OCI-LY7 (cell line): ENCODE measurements around the gene GNB1L. TPM values are rescaled to one million over a fixed set of nuclear protein-coding genes. Genes with fewer than 3 reads are reported as not detected.

Experiments
- BruUV-seq: library from RNA; stranded (reverse); fragments of 400-500 nt; replicated peaks from 2 replicates; lab custom pipeline; 2021; lab: Mats Ljungman, UMichigan
- CTCF ChIA-PET: fragments of 300-600 bp; sonication (Branson Sonifier 250); formaldehyde crosslinking; loops from one replicate; lab custom pipeline; 2022; ENCODE audit warnings: antibody characterized with exemption; ENCODE audit not compliant: unreplicated experiment; lab: Charles Lee
- POLR2A ChIA-PET: fragments of 300-600 bp; sonication (Branson Sonifier 250); formaldehyde crosslinking; loops from one replicate; lab custom pipeline; 2022; ENCODE audit warnings: antibody characterized with exemption; lab: Charles Lee
- DNase-seq: peaks from one replicate; pipeline ENCODE4 v3.0.0-alpha.2; 2015; ENCODE audit warnings: low spot score
- H2AFZ ChIP-seq: fragments of 200-600 bp; sonication (generic), shearing (Covaris generic); 2 replicates; pipeline ENCODE4 v1.6.1; 2014; ENCODE audit warnings: mild to moderate bottlenecking, antibody characterized with exemption, low read length, moderate library complexity
- H3K27ac ChIP-seq: fragments of 200-600 bp; sonication (generic); 2 replicates; pipeline ENCODE4 v1.5.1; 2014; ENCODE audit warnings: mixed run types, low read depth, mild to moderate bottlenecking, moderate library complexity, low read length, inconsistent platforms; ENCODE audit not compliant: poor library complexity, severe bottlenecking
- H3K36me3 ChIP-seq: fragments of 200-600 bp; sonication (generic); 2 replicates; pipeline ENCODE4 v1.6.1; 2014; ENCODE audit warnings: mild to moderate bottlenecking, antibody characterized with exemption, low read length, moderate library complexity, mixed read lengths; ENCODE audit not compliant: insufficient read depth
- H3K4me1 ChIP-seq: fragments of 200-600 bp; sonication (generic); 2 replicates; pipeline ENCODE4 v1.5.1; 2014; ENCODE audit warnings: mild to moderate bottlenecking, low read length; ENCODE audit not compliant: insufficient read depth, poor library complexity, severe bottlenecking
- H3K4me2 ChIP-seq: fragments of 200-600 bp; sonication (generic); 2 replicates; pipeline ENCODE4 v1.6.1; 2014; ENCODE audit warnings: mild to moderate bottlenecking, low read length
- H3K4me3 ChIP-seq: fragments of 200-600 bp; sonication (generic); 2 replicates; pipeline ENCODE4 v1.5.1; 2014; ENCODE audit warnings: mild to moderate bottlenecking, low read depth, low read length; ENCODE audit not compliant: poor library complexity, severe bottlenecking
- H3K79me2 ChIP-seq: fragments of 200-600 bp; sonication (generic); 2 replicates; pipeline ENCODE4 v1.6.1; 2016; ENCODE audit warnings: low read depth, mild to moderate bottlenecking, low read length, moderate library complexity, mixed read lengths; ENCODE audit not compliant: insufficient read depth
- H3K9me2 ChIP-seq: fragments of 200-600 bp; sonication (generic); 2 replicates; pipeline ENCODE4 v1.6.1; 2016; ENCODE audit warnings: mild to moderate bottlenecking, low read length, mixed read lengths; ENCODE audit not compliant: insufficient read depth
- H3K9me3 ChIP-seq: fragments of 200-600 bp; sonication (generic); 2 replicates; pipeline ENCODE4 v1.6.1; 2014; ENCODE audit warnings: mild to moderate bottlenecking, mixed run types, low read length, mixed read lengths
- H4K20me1 ChIP-seq: fragments of 200-600 bp; sonication (generic); 2 replicates; pipeline ENCODE4 v1.6.1; 2014; ENCODE audit warnings: mild to moderate bottlenecking, antibody characterized with exemption, low read length, moderate library complexity, mixed read lengths; ENCODE audit not compliant: insufficient read depth
- EZH2phosphoT487 ChIP-seq: fragments of 200-600 bp; sonication (generic); IDR thresholded peaks from 2 replicates; pipeline ENCODE4 v1.6.1; 2018; ENCODE audit warnings: low read depth, borderline replicate concordance, mild to moderate bottlenecking, mixed run types, antibody characterized with exemption, low read length, moderate library complexity, mixed read lengths
- intact Hi-C: fragments of 100-400 bp; cut with micrococcal nuclease; formaldehyde crosslinking; loops from one replicate; pipeline ENCODE4 v1.10.0; 2022; ENCODE audit not compliant: unreplicated experiment
- total RNA-seq, 2 experiments: library from RNA; depleted of rRNA in 1 of 2; stranded (reverse); fragments of >200 nt in 1 of 2; shearing (Covaris generic) in 1 of 2; gene quantifications; 2 replicates each; pipeline ENCODE4 v1.2.3, GENCODE V29; 2014 to 2022
- TF ChIP-seq, protein P1 (sequence below): fragments of 200-600 bp; sonication (generic); conservative IDR thresholded peaks from 2 replicates; pipeline ENCODE4 v1.5.1; 2014; ENCODE audit warnings: mild to moderate bottlenecking, antibody characterized with exemption, low read length, moderate library complexity, mixed read lengths

Gene GNB1L
- total RNA-seq, 2 experiments from 2014 or later: 13.1 to 26.7 TPM

DNA sequence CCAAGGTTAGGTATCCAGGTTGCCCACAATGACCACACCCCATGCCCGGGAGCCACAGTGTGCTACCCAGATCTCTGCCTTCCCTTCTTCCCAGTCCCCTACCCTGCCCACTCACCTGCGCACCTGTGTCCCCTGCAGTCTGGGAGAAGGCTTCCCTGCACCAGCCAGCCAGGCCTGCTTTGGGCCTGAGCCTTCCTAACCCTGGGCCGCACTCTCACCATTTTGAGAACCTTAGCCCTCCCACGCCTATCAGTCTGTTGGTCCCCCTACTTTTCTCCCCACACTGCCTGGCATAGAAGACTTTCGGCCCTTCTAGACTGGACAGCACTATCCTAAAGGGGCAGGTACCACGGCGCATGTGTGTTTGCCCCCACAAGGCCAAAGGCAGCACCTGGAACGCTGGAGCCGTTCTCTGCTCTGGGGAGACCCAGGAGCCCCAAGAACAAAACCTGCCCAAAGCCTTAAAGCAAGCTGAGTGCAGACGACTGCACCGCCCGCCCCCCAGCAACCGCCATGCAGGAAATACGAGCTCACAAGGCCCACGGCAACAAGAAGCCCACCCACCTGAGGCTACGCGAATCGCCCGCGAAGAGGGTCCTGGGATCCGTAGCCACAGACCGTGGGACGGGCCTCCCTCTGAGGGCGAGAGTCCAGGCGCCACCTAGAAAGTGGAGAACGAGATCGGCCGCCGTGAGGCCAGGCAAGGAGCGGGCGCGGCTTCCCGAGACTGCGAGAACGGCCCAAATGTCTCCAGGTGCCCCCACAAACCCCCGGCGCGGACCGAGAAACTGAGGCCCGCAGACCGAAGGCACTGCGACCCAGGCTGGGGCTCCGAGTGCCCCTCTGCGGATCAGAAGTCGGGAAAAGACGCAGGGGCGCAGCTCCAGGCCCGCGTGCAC, 546 bp downstream of the GNB1L start:
- Histone ChIP-seq H3K4me2 (peak overlapping the region; percentile 100), H3K9me3 (no peaks in the 10 kb centered on the region; the same call in 1 of the 2 replicates), H2AFZ (no peak overlapping the region), H4K20me1 (0 out of 2 replicates have a peak, but pooled peaks cover 9% of the 10 kb centered on the region), H3K36me3 (peaks cover 59% of the 10 kb centered on the region), H3K9me2 (no peaks in the 10 kb centered on the region), H3K79me2 (peaks cover 53% of the 10 kb centered on the region), H3K4me3 (peak overlapping the region; percentile 91), H3K27ac (peak overlapping the region; percentile 84), H3K4me1 (peaks cover 37% of the 10 kb centered on the region)
- peak; percentile 32 for DNase-seq
- no peak for TF ChIP-seq EZH2phosphoT487
- TF ChIP-seq, protein P1, sequence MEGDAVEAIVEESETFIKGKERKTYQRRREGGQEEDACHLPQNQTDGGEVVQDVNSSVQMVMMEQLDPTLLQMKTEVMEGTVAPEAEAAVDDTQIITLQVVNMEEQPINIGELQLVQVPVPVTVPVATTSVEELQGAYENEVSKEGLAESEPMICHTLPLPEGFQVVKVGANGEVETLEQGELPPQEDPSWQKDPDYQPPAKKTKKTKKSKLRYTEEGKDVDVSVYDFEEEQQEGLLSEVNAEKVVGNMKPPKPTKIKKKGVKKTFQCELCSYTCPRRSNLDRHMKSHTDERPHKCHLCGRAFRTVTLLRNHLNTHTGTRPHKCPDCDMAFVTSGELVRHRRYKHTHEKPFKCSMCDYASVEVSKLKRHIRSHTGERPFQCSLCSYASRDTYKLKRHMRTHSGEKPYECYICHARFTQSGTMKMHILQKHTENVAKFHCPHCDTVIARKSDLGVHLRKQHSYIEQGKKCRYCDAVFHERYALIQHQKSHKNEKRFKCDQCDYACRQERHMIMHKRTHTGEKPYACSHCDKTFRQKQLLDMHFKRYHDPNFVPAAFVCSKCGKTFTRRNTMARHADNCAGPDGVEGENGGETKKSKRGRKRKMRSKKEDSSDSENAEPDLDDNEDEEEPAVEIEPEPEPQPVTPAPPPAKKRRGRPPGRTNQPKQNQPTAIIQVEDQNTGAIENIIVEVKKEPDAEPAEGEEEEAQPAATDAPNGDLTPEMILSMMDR: no peak
- no TSS peak for BruUV-seq
- intact Hi-C loops: loop anchor here (2.0 kb wide), 1 partner anchor 81 kb away; no protein-coding TSS in a partner anchor
- CTCF ChIA-PET: interaction anchor here (0.6 to 1.5 kb wide), 2 partner anchors 13 to 32 kb away, joined by 3 to 5 read pairs; no protein-coding TSS in a partner anchor
- POLR2A ChIA-PET: interaction anchor here (0.6 to 1.4 kb wide), 3 partner anchors 33 to 94 kb away, joined by 3 to 4 read pairs (median 3); no protein-coding TSS in a partner anchor

DNA sequence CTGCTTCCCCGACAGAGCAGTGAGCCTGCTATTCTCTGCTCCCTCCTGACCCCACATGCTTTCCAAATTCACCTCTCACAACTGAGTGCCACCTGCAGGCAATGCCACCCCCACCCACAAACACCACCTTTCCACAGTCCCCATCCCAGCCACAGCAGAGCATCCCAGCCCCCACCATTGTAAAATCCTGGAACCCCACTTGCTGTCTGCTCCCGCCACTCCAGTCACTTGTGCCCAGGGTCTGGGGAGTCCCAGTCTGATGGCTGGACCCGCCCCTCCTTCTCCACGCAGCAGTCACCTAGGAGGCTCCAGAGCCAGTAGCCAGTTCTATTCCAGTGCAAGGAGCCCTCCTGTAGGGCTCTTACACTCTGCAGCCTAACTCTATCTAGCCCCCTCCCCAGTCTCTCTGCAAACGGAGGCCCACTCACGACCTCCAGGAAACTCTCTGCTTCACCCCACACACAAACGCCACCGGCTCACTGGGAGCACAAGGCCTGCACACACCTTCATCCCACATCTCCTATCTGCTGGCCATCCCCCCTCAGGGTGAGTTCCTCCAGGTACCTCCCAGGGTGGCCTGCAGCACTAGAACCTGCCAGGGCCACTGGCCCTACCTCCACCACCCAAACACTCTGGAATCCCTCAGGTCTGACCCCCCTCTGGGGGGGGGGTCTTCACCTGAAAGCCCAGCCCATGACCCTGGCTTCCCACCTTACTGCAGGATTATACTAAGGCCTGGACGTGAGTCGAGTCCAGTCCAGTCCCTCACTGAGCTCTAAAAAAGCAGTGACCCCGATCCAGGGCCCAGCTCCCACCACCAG, 1.4 kb downstream of the GNB1L start:
- TF ChIP-seq, protein P1: no peak
- no peak for TF ChIP-seq EZH2phosphoT487
- H3K27ac ChIP-seq: peak overlapping the region; percentile 84

More for the DNA sequence above, 1.4 kb downstream of the GNB1L start:
- CTCF ChIA-PET: interaction anchor here (1.5 kb wide), 1 partner anchor 33 kb away, joined by 3 read pairs; no protein-coding TSS in a partner anchor
- no peak for DNase-seq
- 0 out of 2 replicates have a peak, but pooled peaks cover 9% of the 10 kb centered on the region for H4K20me1 ChIP-seq
- peaks cover 34% of the 10 kb centered on the region for H3K4me1 ChIP-seq
- peaks cover 53% of the 10 kb centered on the region for H3K79me2 ChIP-seq
- H2AFZ ChIP-seq: no peak overlapping the region
- peak overlapping the region; percentile 100 for H3K4me2 ChIP-seq
- no peaks in the 10 kb centered on the region; the same call in 1 of the 2 replicates for H3K9me3 ChIP-seq
- H3K36me3 ChIP-seq: peaks cover 67% of the 10 kb centered on the region
- no TSS peak for BruUV-seq
- intact Hi-C loops: no loop called here
- POLR2A ChIA-PET: interaction anchor here (0.6 kb wide), 1 partner anchor 43 kb away, joined by 3 read pairs; no protein-coding TSS in a partner anchor
- peak overlapping the region; percentile 91 for H3K4me3 ChIP-seq
- H3K9me2 ChIP-seq: no peaks in the 10 kb centered on the region
